Measurements from ENCODE around the gene TMEM191C.
"Not testable (repeated sequence)": the region's sequence is repeated elsewhere in the genome, so short reads cannot be mapped to it uniquely, and the experiment has no call there.

The TMEM191C gene

GRCh38 chr22:21484039-21484438, 16.9 kb downstream of the TMEM191C start:
- H3K4me3 ChIP-seq (replicated peaks; ENCODE audit: low read depth, low read length); DNase-seq (ENCODE audit: low read depth): not testable (repeated sequence)

- not testable (repeated sequence) for DNase-seq (ENCODE audit: low read depth); H3K4me3 ChIP-seq (replicated peaks; ENCODE audit: low read depth, low read length)
These were observed 20.5 kb downstream of the TMEM191C start for GRCh38 chr22:21487723-21488122.

GRCh38 chr22:21489149-21489680, 22.0 kb downstream of the TMEM191C start:
- DNase-seq (ENCODE audit: low read depth); H3K4me3 ChIP-seq (replicated peaks; ENCODE audit: low read depth, low read length): not testable (repeated sequence)

- not testable (repeated sequence) for DNase-seq (ENCODE audit: low read depth)
These were observed 23.4 kb downstream of the TMEM191C start for GRCh38 chr22:21490556-21490955.

GRCh38 chr22:21492271-21492670, 25.1 kb downstream of the TMEM191C start:
- not testable (repeated sequence) for DNase-seq (ENCODE audit: low read depth); H3K4me3 ChIP-seq (replicated peaks; ENCODE audit: low read depth, low read length)

More at GRCh38 chr22:21490556-21490955, 23.4 kb downstream of the TMEM191C start:
- not testable (repeated sequence) for H3K4me3 ChIP-seq (replicated peaks; ENCODE audit: low read depth, low read length)

GRCh38 chr22:21493789-21494782, 26.9 kb downstream of the TMEM191C start:
- H3K4me3 ChIP-seq (replicated peaks; ENCODE audit: low read depth, low read length); DNase-seq (ENCODE audit: low read depth): not testable (repeated sequence)

- DNase-seq (ENCODE audit: low read depth); H3K4me3 ChIP-seq (replicated peaks; ENCODE audit: low read depth, low read length): not testable (repeated sequence)
These were observed 30.8 kb downstream of the TMEM191C start for GRCh38 chr22:21497984-21498383.

- H3K4me3 ChIP-seq (replicated peaks; ENCODE audit: low read depth, low read length); DNase-seq (ENCODE audit: low read depth): not testable (repeated sequence)
These were observed 31.3 kb downstream of the TMEM191C start for GRCh38 chr22:21498489-21498888.

GRCh38 chr22:21499623-21500506, 32.7 kb downstream of the TMEM191C start:
- DNase-seq (ENCODE audit: low read depth); H3K4me3 ChIP-seq (replicated peaks; ENCODE audit: low read depth, low read length): not testable (repeated sequence)

- not testable (repeated sequence) for DNase-seq (ENCODE audit: low read depth); H3K4me3 ChIP-seq (replicated peaks; ENCODE audit: low read depth, low read length)
These were observed 43.2 kb downstream of the TMEM191C start for GRCh38 chr22:21510397-21510796.

GRCh38 chr22:21512022-21512421, 44.8 kb downstream of the TMEM191C start:
- DNase-seq (ENCODE audit: low read depth); H3K4me3 ChIP-seq (replicated peaks; ENCODE audit: low read depth, low read length): not testable (repeated sequence)

- not testable (repeated sequence) for H3K4me3 ChIP-seq (replicated peaks; ENCODE audit: low read depth, low read length); DNase-seq (ENCODE audit: low read depth)
These were observed 46.9 kb downstream of the TMEM191C start for GRCh38 chr22:21514117-21514516.

GRCh38 chr22:21515234-21515633, 48.0 kb downstream of the TMEM191C start:
- DNase-seq (ENCODE audit: low read depth); H3K4me3 ChIP-seq (replicated peaks; ENCODE audit: low read depth, low read length): not testable (repeated sequence)

GRCh38 chr22:21516522-21516921, 49.3 kb downstream of the TMEM191C start:
- not testable (repeated sequence) for DNase-seq (ENCODE audit: low read depth); H3K4me3 ChIP-seq (replicated peaks; ENCODE audit: low read depth, low read length)

GRCh38 chr22:21516970-21517764, 50.0 kb downstream of the TMEM191C start:
- not testable (repeated sequence) for H3K4me3 ChIP-seq (replicated peaks; ENCODE audit: low read depth, low read length); DNase-seq (ENCODE audit: low read depth)

All from fibroblast of pulmonary artery (primary cell).